Natural killer cell (primary cell): ENCODE measurements around the gene RAPGEF5. TPM values are rescaled to one million over a fixed set of nuclear protein-coding genes. Genes with fewer than 3 reads are reported as not detected.

ENCODE experiments used
- ATAC-seq, 3 donors: fragments of 150-1000 bp in 2 of 3; fragments of 200-7000 bp in 1 of 3; cut with Tn5 transposase; 1 replicate in 1 of 3; 2 replicates in 2 of 3; pipeline ENCODE4 v1.10.0; 2021; ENCODE audit warnings: mild to moderate bottlenecking in 2 of 3, moderate library complexity in 2 of 3
- DNase-seq, 2 donors: peaks; one replicate each; pipeline versions ENCODE4 v3.0.0 to v3.0.0-alpha.2; 2013 to 2021; ENCODE audit warnings: mixed read lengths in 1 of 2
- H3K27ac ChIP-seq: one replicate; pipeline ENCODE4 v1.5.1; 2013; ENCODE audit warnings: mild to moderate bottlenecking, low read length
- H3K27me3 ChIP-seq: one replicate; pipeline ENCODE4 v1.6.1; 2013; ENCODE audit warnings: low read length; ENCODE audit not compliant: control insufficient read depth, insufficient read depth
- H3K36me3 ChIP-seq: one replicate; pipeline ENCODE4 v1.6.1; 2013; ENCODE audit warnings: low read length; ENCODE audit not compliant: control insufficient read depth, insufficient read depth
- H3K4me1 ChIP-seq: one replicate; pipeline ENCODE4 v1.6.1; 2013; ENCODE audit warnings: low read length; ENCODE audit not compliant: control insufficient read depth, insufficient read depth
- H3K4me3 ChIP-seq: one replicate; pipeline ENCODE4 v1.5.1; 2013; ENCODE audit warnings: low read length
- H3K9me3 ChIP-seq: one replicate; pipeline ENCODE4 v1.6.1; 2013; ENCODE audit warnings: low read length; ENCODE audit not compliant: control insufficient read depth, insufficient read depth
- H3K27ac Mint-ChIP-seq, 2 donors: one replicate each; pipeline ENCODE4 v1.8.0; 2022; ENCODE audit warnings: mild to moderate bottlenecking in 2 of 2, mixed read lengths in 2 of 2, moderate library complexity in 1 of 2
- H3K27me3 Mint-ChIP-seq, 2 donors: one replicate each; pipeline ENCODE4 v1.8.0; 2022; ENCODE audit warnings: low read depth in 2 of 2, mixed read lengths in 2 of 2
- H3K36me3 Mint-ChIP-seq: one replicate; pipeline ENCODE4 v1.8.0; 2022; ENCODE audit warnings: mixed read lengths
- H3K4me1 Mint-ChIP-seq, 2 donors: one replicate each; pipeline ENCODE4 v1.8.0; 2022; ENCODE audit warnings: mixed read lengths in 2 of 2
- H3K4me3 Mint-ChIP-seq: one replicate; pipeline ENCODE4 v1.8.0; 2022; ENCODE audit warnings: mild to moderate bottlenecking, moderate library complexity, mixed read lengths
- H3K9me3 Mint-ChIP-seq, 2 donors: one replicate each; pipeline ENCODE4 v1.8.0; 2022; ENCODE audit warnings: mixed read lengths in 2 of 2
- WGBS: methylation state at CpG from one replicate; pipeline ENCODE4 v1.1.7; 2013; ENCODE audit warnings: missing lambda C conversion rate; ENCODE audit not compliant: insufficient coverage; 5-methylcytosine and 5-hydroxymethylcytosine counted together
- intact Hi-C: fragments of 100-400 bp; cut with micrococcal nuclease; formaldehyde crosslinking; loops from one replicate; pipeline ENCODE4 v1.14.2; 2022
- total RNA-seq, 4 donors: library from RNA; stranded (reverse); fragments of 120-200 nt in 1 of 4; gene quantifications; one replicate each; pipeline versions ENCODE4 v1.2.3 to v1.2.4, GENCODE V29; 2013 to 2022
- TF ChIP-seq, protein P1 (sequence below): fragments of 200-600 bp; IDR thresholded peaks from one replicate; pipeline ENCODE4 v1.8.0; 2022; ENCODE audit warnings: antibody characterized with exemption

Gene RAPGEF5
- total RNA-seq, 3 donors from 2014 or later (not counting 1 experiment from before 2014, with no cell fraction given) = 0.26 to 0.33 TPM; not detected in 1

DNA sequence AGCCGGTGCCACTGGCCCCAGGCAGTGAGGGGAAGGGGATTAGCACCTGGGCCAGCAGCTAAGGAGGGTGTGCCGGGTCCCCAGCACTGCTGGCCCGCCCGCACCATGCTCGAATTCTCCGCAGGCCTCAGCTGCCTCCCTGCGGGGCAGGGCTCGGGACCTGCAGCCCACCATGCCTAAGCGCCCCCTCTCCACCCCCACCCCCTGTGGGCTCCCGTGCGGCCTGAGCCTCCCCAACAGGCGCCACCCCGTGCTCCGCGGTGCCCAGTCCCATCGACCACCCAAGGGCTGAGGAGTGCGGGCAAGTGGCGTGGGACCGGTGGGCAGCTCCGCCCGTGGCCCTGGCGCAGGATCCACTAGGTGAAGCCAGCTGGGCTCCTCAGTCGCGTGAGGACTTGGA is 266.4 kb downstream of the RAPGEF5 start:
- ATAC-seq (no peak), DNase-seq (no peak)
- no peaks in the 10 kb centered on the region for H3K9me3 ChIP-seq
- Mint-ChIP-seq H3K9me3 (no peaks in the 10 kb centered on the region), H3K36me3 (no peaks in the 10 kb centered on the region), H3K4me3 (no peak overlapping the region), H3K27ac (no peak overlapping the region), H3K4me1 (peaks cover 0 to 5% of the 10 kb centered on the region in 2 donors), H3K27me3 (peaks cover 0 to 7% of the 10 kb centered on the region in 2 donors)
- TF ChIP-seq, protein P1, sequence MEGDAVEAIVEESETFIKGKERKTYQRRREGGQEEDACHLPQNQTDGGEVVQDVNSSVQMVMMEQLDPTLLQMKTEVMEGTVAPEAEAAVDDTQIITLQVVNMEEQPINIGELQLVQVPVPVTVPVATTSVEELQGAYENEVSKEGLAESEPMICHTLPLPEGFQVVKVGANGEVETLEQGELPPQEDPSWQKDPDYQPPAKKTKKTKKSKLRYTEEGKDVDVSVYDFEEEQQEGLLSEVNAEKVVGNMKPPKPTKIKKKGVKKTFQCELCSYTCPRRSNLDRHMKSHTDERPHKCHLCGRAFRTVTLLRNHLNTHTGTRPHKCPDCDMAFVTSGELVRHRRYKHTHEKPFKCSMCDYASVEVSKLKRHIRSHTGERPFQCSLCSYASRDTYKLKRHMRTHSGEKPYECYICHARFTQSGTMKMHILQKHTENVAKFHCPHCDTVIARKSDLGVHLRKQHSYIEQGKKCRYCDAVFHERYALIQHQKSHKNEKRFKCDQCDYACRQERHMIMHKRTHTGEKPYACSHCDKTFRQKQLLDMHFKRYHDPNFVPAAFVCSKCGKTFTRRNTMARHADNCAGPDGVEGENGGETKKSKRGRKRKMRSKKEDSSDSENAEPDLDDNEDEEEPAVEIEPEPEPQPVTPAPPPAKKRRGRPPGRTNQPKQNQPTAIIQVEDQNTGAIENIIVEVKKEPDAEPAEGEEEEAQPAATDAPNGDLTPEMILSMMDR = no peak
- WGBS = 98% methylated on average over 24 of the region's 24 CpGs
- no peaks in the 10 kb centered on the region for H3K4me1 ChIP-seq
- intact Hi-C loops = no loop called here
- H3K27ac ChIP-seq = no peak overlapping the region
- no peak overlapping the region for H3K4me3 ChIP-seq
- H3K27me3 ChIP-seq = no peaks in the 10 kb centered on the region
- no peaks in the 10 kb centered on the region for H3K36me3 ChIP-seq

DNA sequence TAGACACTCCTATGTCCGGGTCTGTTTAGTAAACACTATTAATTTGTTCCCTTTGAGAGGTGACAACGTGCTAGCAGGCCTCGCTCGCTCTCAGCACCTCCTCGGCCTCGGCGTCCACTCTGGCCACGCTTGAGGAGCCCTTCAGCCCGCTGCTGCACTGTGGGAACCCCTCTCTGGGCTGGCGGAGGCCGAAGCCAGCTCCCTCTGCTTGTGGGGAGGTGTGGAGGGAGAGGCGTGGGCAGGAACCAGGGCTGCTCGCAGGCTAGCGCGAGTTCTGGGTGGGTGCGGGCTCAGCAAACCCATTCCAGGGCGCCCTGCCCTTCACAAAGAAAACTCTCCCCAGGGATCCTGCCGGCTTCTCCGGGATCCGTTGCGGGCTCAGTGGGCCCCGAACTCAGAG is 266.8 kb downstream of the RAPGEF5 start:
- Histone ChIP-seq H3K27me3 (no peaks in the 10 kb centered on the region), H3K27ac (no peak overlapping the region), H3K4me1 (no peaks in the 10 kb centered on the region), H3K36me3 (no peaks in the 10 kb centered on the region), H3K4me3 (no peak overlapping the region), H3K9me3 (no peaks in the 10 kb centered on the region)
- Mint-ChIP-seq H3K4me3 (no peak overlapping the region), H3K27me3 (peaks cover 0 to 7% of the 10 kb centered on the region in 2 donors), H3K4me1 (peaks cover 0 to 5% of the 10 kb centered on the region in 2 donors), H3K9me3 (no peaks in the 10 kb centered on the region), H3K27ac (no peak overlapping the region), H3K36me3 (no peaks in the 10 kb centered on the region)
- 94% methylated on average over 22 of the region's 22 CpGs for WGBS
- ATAC-seq (no peak), DNase-seq (no peak)
- TF ChIP-seq, protein P1 = no peak
- intact Hi-C loops = no loop called here

DNA sequence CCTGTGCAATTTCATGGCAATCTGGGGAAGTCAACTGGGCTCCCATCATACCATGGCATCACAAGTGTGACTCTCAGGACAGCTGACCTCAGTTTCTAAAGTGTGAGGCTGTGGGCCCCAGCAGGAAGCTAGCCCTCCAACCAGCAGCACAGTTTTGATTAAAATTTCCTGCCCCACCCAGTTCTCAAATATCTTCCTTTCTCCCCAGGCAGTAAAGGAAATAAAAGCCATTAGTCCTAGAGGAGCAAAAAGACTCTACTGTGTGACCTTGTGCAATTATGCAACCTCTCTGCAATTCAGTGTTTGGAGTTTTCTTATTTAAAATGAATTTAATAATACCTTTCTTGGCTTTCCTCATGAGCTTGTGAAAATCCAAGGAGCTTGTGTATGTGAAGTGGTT is 268.1 kb downstream of the RAPGEF5 start:
- no peak for ATAC-seq
- no peaks in the 10 kb centered on the region for H3K36me3 Mint-ChIP-seq

DNA sequence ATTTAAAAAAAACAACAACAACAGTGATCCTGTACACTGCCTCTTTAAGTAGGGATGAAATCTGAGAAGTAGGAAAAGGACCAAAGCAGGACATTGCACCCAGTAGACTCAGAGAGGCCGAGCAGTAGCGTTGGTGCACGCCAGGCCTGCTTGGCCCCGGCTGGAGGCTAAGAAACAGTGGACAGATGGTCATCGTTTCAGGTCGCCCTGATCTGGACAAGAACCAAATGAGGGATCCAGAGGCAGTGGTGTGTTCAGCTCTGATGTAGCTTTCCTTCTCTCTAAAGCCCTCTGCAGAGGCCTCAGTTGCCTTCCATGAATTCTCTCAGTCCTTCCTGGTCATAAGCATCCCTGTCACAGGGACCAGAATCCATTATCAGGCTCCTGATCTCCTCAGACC is 269.1 kb downstream of the RAPGEF5 start:
- H3K27me3 Mint-ChIP-seq = peaks cover 0 to 4% of the 10 kb centered on the region in 2 donors
- intact Hi-C loops = no loop called here
- Histone ChIP-seq H3K27me3 (no peaks in the 10 kb centered on the region), H3K27ac (no peak overlapping the region), H3K4me1 (no peaks in the 10 kb centered on the region), H3K36me3 (no peaks in the 10 kb centered on the region), H3K4me3 (no peak overlapping the region), H3K9me3 (no peaks in the 10 kb centered on the region)
- TF ChIP-seq, protein P1 = no peak
- DNase-seq (no peak), ATAC-seq (no peak)
- H3K9me3 Mint-ChIP-seq = no peaks in the 10 kb centered on the region
- no peak overlapping the region for H3K27ac Mint-ChIP-seq
- WGBS = 92% methylated on average over 6 of the region's 6 CpGs
- no peaks in the 10 kb centered on the region for H3K36me3 Mint-ChIP-seq
- peaks cover 0 to 16% of the 10 kb centered on the region in 2 donors for H3K4me1 Mint-ChIP-seq
- no peak overlapping the region for H3K4me3 Mint-ChIP-seq

More for the DNA sequence above, 268.1 kb downstream of the RAPGEF5 start:
- Histone ChIP-seq H3K27ac (no peak overlapping the region), H3K4me3 (no peak overlapping the region), H3K4me1 (no peaks in the 10 kb centered on the region), H3K9me3 (no peaks in the 10 kb centered on the region), H3K36me3 (no peaks in the 10 kb centered on the region), H3K27me3 (no peaks in the 10 kb centered on the region)
- no peak overlapping the region for H3K27ac Mint-ChIP-seq
- peaks cover 0 to 7% of the 10 kb centered on the region in 2 donors for H3K27me3 Mint-ChIP-seq
- no peak for DNase-seq
- TF ChIP-seq, protein P1 = no peak
- peaks cover 0 to 6% of the 10 kb centered on the region in 2 donors for H3K4me1 Mint-ChIP-seq
- intact Hi-C loops = no loop called here
- H3K4me3 Mint-ChIP-seq = no peak overlapping the region
- H3K9me3 Mint-ChIP-seq = no peaks in the 10 kb centered on the region
